GM18508 (cell line): ENCODE results near the gene SLC26A2.
"Not testable (repeated sequence)": the region's sequence is repeated elsewhere in the genome, so short reads cannot be mapped to it uniquely, and the experiment has no call there.

Experiments
- ATAC-seq: cut with Tn5 transposase; IDR thresholded peaks from one replicate; pipeline ENCODE4 v1.9.1; 2021; ENCODE audit warnings: moderate number of reproducible peaks; ENCODE audit not compliant: insufficient read depth, unreplicated experiment

SLC26A2 gene

DNA sequence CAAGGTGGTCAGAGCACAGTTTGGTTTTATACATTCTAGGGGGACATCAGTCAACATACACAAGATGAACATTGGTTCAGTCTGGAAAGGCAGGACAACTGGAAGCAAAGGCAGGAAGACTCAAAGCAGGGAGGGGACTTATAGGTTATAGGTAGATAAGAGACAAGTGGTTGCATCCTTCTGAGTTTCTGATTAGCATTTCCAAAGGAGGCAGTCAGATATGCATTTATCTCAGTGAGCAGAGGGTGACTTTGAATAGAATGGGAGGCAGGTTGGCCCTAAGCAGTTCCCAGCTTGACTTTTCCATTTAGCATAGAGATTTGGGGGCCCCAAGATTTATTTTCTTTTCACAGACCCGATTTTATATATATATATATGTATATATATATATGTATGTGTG is 67.5 kb downstream of the SLC26A2 start:
- not testable (repeated sequence) for ATAC-seq

DNA sequence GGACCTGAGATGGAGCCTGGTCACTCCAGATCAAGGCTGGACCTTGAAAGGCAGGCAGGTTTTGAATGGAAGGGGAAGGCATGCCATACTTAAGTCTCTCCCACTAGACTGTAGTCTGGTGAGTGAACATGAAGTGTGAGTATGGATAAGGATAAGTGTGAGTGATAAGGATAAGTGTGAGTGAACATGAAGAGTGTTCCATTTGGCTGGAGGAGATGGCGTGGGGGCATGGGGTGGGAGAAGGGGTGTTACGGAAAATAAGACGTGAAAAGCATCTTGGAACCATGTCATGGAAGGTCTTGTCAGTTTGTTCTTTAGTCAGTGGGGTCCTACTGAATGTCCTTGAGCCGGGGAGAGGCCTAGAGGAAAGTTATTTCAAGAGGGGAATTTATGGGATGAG is 72.8 kb downstream of the SLC26A2 start:
- no peak for ATAC-seq

- no peak for ATAC-seq
Measured at GRCh38 chr5:150034662-150035061, 74.1 kb downstream of the SLC26A2 start.

DNA sequence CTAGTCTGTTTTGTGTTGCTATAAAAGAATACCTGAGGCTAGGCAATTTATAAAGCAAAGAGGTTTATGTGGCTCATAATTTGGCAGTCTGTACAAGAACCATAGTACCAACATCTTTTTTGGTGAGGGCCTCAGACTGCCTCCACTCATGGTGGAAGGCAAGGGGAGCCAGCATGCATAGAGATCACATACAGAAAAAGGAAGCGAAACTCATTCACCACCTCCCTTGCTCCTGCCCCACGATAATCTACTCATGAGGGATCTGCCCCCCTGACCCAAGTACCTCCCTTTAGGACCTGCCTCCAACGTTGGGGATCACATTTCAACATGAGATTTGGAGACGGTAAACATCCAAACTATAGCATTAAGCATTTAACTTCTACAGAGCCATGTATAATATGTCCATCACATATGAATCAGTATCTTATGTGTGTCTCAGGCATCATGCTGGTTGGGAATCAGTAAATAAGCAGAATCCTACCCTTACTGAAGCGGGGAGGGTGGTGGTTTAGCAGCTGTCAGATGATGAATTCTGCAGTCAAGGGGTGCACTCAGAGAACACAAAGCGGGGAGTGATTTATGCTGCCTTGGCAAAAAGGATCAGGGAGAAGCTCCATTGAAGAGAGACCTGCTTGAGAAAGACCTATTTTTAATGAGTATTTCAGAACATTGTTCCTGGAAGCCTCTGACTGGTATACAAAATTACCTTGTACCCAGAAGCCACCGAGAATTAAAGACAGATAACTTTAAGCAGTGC is 74.8 kb downstream of the SLC26A2 start:
- peak; percentile 72 for ATAC-seq

- ATAC-seq = no peak
Measured at GRCh38 chr5:150036513-150036912, 76.0 kb downstream of the SLC26A2 start.
